Measurements from ENCODE around the gene IFNA8.
"Not testable (repeated sequence)": the region's sequence is repeated elsewhere in the genome, so short reads cannot be mapped to it uniquely, and the experiment has no call there.

Gene IFNA8

DNA sequence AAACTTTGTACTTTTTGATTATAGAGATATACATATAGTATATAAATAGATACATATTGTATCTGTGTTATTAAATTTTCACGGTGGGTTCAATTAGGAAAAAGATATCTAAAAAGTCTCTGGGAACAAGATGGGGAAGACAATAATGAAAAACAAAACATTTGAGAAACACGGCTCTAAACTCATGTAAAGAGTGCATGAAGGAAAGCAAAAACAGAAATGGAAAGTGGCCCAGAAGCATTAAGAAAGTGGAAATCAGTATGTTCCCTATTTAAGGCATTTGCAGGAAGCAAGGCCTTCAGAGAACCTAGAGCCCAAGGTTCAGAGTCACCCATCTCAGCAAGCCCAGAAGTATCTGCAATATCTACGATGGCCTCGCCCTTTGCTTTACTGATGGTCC is 31.2 kb downstream of the IFNA8 start, which contains the start of gene IFNA1:
Gene IFNA1 (plus strand): TSS at position 301 of the 400 bp plus-strand sequence. CDS start 69 bp downstream, at position 370.
- Histone ChIP-seq H3K27me3 (ENCODE audit: low read length) (no peaks in the 10 kb centered on the region), H3K9me2 (replicated peaks; ENCODE audit: insufficient read depth, low read length) (no peaks in the 10 kb centered on the region), H3K36me3 (ENCODE audit: low read length) (no peaks in the 10 kb centered on the region), H2AFZ (ENCODE audit: low read depth, low read length, severe bottlenecking) (no peak within 1 kb of the TSS), H3F3A (ENCODE audit: insufficient read depth) (no peaks in the 10 kb centered on the region), H3K4me3 (ENCODE audit: insufficient read depth, low read length, poor library complexity, severe bottlenecking) (no peak within 1 kb of the TSS), H3K4me2 (ENCODE audit: low read depth, low read length, poor library complexity, severe bottlenecking) (no peak within 1 kb of the TSS), H4K20me1 (ENCODE audit: low read depth, low read length) (no peaks in the 10 kb centered on the region), H3K9ac (ENCODE audit: low read length) (no peak within 1 kb of the TSS), H3K9me3 (ENCODE audit: insufficient read depth, low read length) (no peaks in the 10 kb centered on the region), H3K79me2 (ENCODE audit: insufficient read depth, low read length) (no peaks in the 10 kb centered on the region), H3K27ac (ENCODE audit: low read depth, low read length) (no peak within 1 kb of the TSS)
- TF ChIP-seq EZH2phosphoT487 (conservative IDR thresholded peaks at IDR 0.05; ENCODE audit: low read length): no peak
- TF ChIP-seq, protein P1, sequence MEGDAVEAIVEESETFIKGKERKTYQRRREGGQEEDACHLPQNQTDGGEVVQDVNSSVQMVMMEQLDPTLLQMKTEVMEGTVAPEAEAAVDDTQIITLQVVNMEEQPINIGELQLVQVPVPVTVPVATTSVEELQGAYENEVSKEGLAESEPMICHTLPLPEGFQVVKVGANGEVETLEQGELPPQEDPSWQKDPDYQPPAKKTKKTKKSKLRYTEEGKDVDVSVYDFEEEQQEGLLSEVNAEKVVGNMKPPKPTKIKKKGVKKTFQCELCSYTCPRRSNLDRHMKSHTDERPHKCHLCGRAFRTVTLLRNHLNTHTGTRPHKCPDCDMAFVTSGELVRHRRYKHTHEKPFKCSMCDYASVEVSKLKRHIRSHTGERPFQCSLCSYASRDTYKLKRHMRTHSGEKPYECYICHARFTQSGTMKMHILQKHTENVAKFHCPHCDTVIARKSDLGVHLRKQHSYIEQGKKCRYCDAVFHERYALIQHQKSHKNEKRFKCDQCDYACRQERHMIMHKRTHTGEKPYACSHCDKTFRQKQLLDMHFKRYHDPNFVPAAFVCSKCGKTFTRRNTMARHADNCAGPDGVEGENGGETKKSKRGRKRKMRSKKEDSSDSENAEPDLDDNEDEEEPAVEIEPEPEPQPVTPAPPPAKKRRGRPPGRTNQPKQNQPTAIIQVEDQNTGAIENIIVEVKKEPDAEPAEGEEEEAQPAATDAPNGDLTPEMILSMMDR (IDR thresholded peaks at IDR 0.05; ENCODE audit: insufficient read depth, low read length, poor library complexity, severe bottlenecking): no peak

DNA sequence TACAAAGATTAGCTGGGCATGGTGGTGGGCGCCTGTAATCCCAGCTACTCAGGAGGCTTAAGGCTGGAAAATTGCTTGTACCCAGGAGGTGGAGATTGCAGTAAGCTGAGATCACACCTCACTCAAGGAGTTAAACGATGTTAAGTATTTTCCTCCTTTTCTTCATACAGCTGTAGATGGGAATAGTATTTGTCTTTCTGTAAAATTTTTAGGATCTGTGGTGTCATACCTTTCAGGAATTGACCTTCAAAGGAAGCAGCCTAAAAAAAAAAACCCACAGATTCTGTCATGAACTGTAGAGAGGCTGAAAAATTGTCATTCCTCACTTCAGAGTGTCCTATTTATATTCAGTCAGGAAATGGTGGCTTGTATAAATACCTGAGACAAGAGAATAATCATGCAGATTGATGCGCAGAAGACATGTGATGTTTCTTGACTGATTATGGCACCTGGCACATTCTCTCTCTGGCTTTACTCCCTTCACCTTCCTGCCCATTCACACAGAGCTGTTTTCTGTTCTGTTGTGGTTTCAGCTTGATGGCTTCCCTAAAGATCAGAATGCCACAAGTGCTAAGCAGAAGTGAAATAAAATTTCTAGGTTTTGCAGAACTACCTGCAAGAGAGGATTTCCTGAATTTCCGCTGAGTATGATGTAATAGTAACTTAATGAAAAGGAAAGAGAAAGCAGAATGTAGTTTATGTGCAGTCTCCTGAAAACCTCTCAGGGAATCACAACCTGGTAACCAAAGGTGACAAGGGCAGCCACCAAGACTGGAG is 35.1 kb downstream of the IFNA8 start:
- H3K27me3 ChIP-seq (ENCODE audit: low read length): no peaks in the 10 kb centered on the region
- H3K9me3 ChIP-seq (ENCODE audit: insufficient read depth, low read length): no peaks in the 10 kb centered on the region
- H3K4me2 ChIP-seq (ENCODE audit: low read depth, low read length, poor library complexity, severe bottlenecking): no peak overlapping the region
- H2AFZ ChIP-seq (ENCODE audit: low read depth, low read length, severe bottlenecking): no peak overlapping the region
- H3K9me2 ChIP-seq (replicated peaks; ENCODE audit: insufficient read depth, low read length): no peaks in the 10 kb centered on the region
- H3K9ac ChIP-seq (ENCODE audit: low read length): no peak overlapping the region
- TF ChIP-seq, protein P1 (IDR thresholded peaks at IDR 0.05; ENCODE audit: insufficient read depth, low read length, poor library complexity, severe bottlenecking): no peak
- TF ChIP-seq EZH2phosphoT487 (conservative IDR thresholded peaks at IDR 0.05; ENCODE audit: low read length): no peak
- no peak overlapping the region for H3K27ac ChIP-seq (ENCODE audit: low read depth, low read length)
- H3K4me3 ChIP-seq (ENCODE audit: insufficient read depth, low read length, poor library complexity, severe bottlenecking): no peak overlapping the region
- no peaks in the 10 kb centered on the region for H3K36me3 ChIP-seq (ENCODE audit: low read length)
- no peaks in the 10 kb centered on the region for H3F3A ChIP-seq (ENCODE audit: insufficient read depth)
- H3K79me2 ChIP-seq (ENCODE audit: insufficient read depth, low read length): no peaks in the 10 kb centered on the region
- no peaks in the 10 kb centered on the region for H4K20me1 ChIP-seq (ENCODE audit: low read depth, low read length)

DNA sequence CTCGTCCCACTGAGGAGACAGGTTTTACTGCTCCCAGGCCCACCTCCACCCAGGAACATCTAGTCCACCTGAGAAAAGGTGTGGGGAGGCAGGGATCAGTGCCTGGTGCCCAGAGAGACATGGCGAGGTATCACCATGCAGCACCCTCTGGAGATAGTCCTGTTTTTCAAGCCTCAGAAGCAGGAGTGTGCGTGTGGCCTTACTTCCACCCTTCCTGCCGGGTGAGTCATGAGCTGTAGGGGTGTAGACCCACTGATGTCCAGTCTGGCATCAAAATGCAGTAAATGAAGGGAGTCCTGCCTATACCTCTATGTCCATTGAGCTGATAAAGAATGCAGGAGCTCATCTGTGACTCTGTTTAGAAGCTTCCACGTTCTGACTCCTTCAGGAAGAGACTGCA is 40.4 kb downstream of the IFNA8 start:
- not testable (repeated sequence) for H3K27ac ChIP-seq (ENCODE audit: low read depth, low read length); H3K27me3 ChIP-seq (ENCODE audit: low read length); H3K4me3 ChIP-seq (ENCODE audit: insufficient read depth, low read length, poor library complexity, severe bottlenecking); H3K79me2 ChIP-seq (ENCODE audit: insufficient read depth, low read length); H4K20me1 ChIP-seq (ENCODE audit: low read depth, low read length); H3K4me2 ChIP-seq (ENCODE audit: low read depth, low read length, poor library complexity, severe bottlenecking); H3K9me3 ChIP-seq (ENCODE audit: insufficient read depth, low read length); H3K9ac ChIP-seq (ENCODE audit: low read length); H2AFZ ChIP-seq (ENCODE audit: low read depth, low read length, severe bottlenecking); H3F3A ChIP-seq (ENCODE audit: insufficient read depth); H3K36me3 ChIP-seq (ENCODE audit: low read length); H3K9me2 ChIP-seq (replicated peaks; ENCODE audit: insufficient read depth, low read length)

DNA sequence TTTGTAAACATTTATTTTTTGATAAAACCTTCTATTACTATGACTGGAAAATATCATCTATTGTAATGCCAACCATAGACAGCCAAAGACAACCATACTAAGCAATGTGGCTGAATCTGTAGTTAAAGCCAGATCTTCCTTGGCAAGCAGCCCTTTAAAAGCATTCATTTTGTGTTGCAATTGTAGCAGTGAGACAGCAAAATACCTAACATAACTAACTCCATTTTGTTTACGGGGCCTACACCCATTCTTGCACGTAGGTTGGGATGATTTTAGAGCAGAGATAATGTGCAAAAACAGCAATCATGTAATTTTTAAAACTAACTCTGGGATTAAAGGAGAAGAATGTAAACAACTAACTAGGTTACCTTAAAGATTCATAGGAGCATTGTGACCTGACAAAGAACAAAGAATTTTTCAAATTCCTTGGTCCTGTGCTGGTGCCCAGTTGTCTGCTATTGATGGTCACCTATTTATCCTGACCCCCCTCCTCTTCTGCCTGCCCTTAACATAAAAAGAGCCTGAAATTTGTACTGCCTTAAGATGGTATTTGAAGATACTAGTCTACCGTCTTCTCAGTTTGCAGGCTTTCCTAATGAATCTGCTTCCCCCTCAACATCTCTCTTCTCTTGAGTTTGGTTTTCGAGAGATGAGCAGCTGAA is 41.9 kb downstream of the IFNA8 start:
- Histone ChIP-seq H3K9me3 (ENCODE audit: insufficient read depth, low read length) (no peaks in the 10 kb centered on the region), H3K36me3 (ENCODE audit: low read length) (no peaks in the 10 kb centered on the region), H2AFZ (ENCODE audit: low read depth, low read length, severe bottlenecking) (no peak overlapping the region), H3K9ac (ENCODE audit: low read length) (no peak overlapping the region), H3K27me3 (ENCODE audit: low read length) (no peaks in the 10 kb centered on the region), H3K27ac (ENCODE audit: low read depth, low read length) (no peak overlapping the region), H4K20me1 (ENCODE audit: low read depth, low read length) (no peaks in the 10 kb centered on the region), H3K9me2 (replicated peaks; ENCODE audit: insufficient read depth, low read length) (no peaks in the 10 kb centered on the region), H3K79me2 (ENCODE audit: insufficient read depth, low read length) (no peaks in the 10 kb centered on the region), H3K4me3 (ENCODE audit: insufficient read depth, low read length, poor library complexity, severe bottlenecking) (no peak overlapping the region), H3F3A (ENCODE audit: insufficient read depth) (no peaks in the 10 kb centered on the region), H3K4me2 (ENCODE audit: low read depth, low read length, poor library complexity, severe bottlenecking) (no peak overlapping the region)
- TF ChIP-seq, protein P1 (IDR thresholded peaks at IDR 0.05; ENCODE audit: insufficient read depth, low read length, poor library complexity, severe bottlenecking): no peak
- TF ChIP-seq EZH2phosphoT487 (conservative IDR thresholded peaks at IDR 0.05; ENCODE audit: low read length): no peak

Data from SU-DHL-6 (cell line).